B cell (primary cell): ENCODE measurements around the gene CNTNAP2. TPM values are rescaled to one million over a fixed set of nuclear protein-coding genes. Genes with fewer than 3 reads are reported as not detected.

Experiments
- ATAC-seq: fragments of 200-7000 bp; cut with Tn5 transposase; one replicate; pipeline ENCODE4 v1.10.0; 2021; ENCODE audit warnings: low read depth, mild to moderate bottlenecking, moderate number of reproducible peaks, moderate library complexity
- CTCF ChIA-PET: fragments of 350-600 bp; sonication (Branson Sonifier 250); formaldehyde crosslinking; loops from one replicate; lab custom pipeline; 2021; ENCODE audit warnings: antibody characterized with exemption, inconsistent platforms; lab: Charles Lee
- POLR2A ChIA-PET: fragments of 350-600 bp; sonication (Branson Sonifier 250); formaldehyde crosslinking; loops from one replicate; lab custom pipeline; 2021; ENCODE audit warnings: antibody characterized with exemption; lab: Charles Lee
- DNase-seq: peaks from one replicate; pipeline ENCODE4 v3.0.0; 2013
- H2AFZ ChIP-seq: 2 replicates; pipeline ENCODE4 v1.6.1; 2012; ENCODE audit warnings: mild to moderate bottlenecking, low read depth, low read length; ENCODE audit not compliant: insufficient read depth, poor library complexity, severe bottlenecking
- H3K27ac ChIP-seq, 2 donors: 1 replicate in 1 of 2; 2 replicates in 1 of 2; pipeline ENCODE4 v1.5.1; 2012 to 2013; ENCODE audit warnings: low read length in 2 of 2, mild to moderate bottlenecking in 2 of 2, moderate library complexity in 1 of 2
- H3K27me3 ChIP-seq, 4 experiments: fragments of 200-600 bp in 1 of 4; sonication (generic) in 1 of 4; replicated peaks in 1 of 4; 1 replicate in 2 of 4; 2 replicates in 2 of 4; pipeline versions ENCODE4 v1.6.1 to v1.7.0; 2013 to 2016; ENCODE audit warnings: low read length in 3 of 4, mild to moderate bottlenecking in 2 of 4, mixed read lengths in 1 of 4, moderate library complexity in 1 of 4; ENCODE audit not compliant: insufficient read depth in 4 of 4, control insufficient read depth in 3 of 4; ENCODE audit errors: control extremely low read depth in 1 of 4
- H3K36me3 ChIP-seq, 2 experiments: replicated peaks in 1 of 2; 1 replicate in 1 of 2; 2 replicates in 1 of 2; pipeline versions ENCODE4 v1.6.1 to v1.7.1; 2013; ENCODE audit warnings: low read length in 1 of 2; ENCODE audit not compliant: insufficient read depth in 2 of 2, control insufficient read depth in 1 of 2; ENCODE audit errors: control extremely low read depth in 1 of 2, extremely low read depth in 1 of 2
- H3K4me1 ChIP-seq, 2 donors: fragments of 200-600 bp in 1 of 2; sonication (generic) in 1 of 2; 1 replicate in 1 of 2; 2 replicates in 1 of 2; pipeline versions ENCODE4 v1.5.1 to v1.6.1; 2013 to 2017; ENCODE audit warnings: low read length in 2 of 2; ENCODE audit not compliant: control insufficient read depth in 2 of 2, insufficient read depth in 2 of 2
- H3K4me2 ChIP-seq: replicated peaks from 2 replicates; pipeline ENCODE3; 2012; ENCODE audit warnings: mild to moderate bottlenecking, low read depth, low read length; ENCODE audit not compliant: poor library complexity, severe bottlenecking
- H3K4me3 ChIP-seq, 5 experiments: fragments of 200-600 bp in 1 of 5; sonication (generic) in 1 of 5; 1 replicate in 3 of 5; 2 replicates in 2 of 5; pipeline versions ENCODE4 v1.5.1 to v1.7.0; 2011 to 2016; ENCODE audit warnings: low read length in 4 of 5, mild to moderate bottlenecking in 4 of 5, low read depth in 2 of 5, control low read depth in 1 of 5, moderate library complexity in 1 of 5; ENCODE audit not compliant: insufficient read depth in 1 of 5; ENCODE audit errors: control extremely low read depth in 1 of 5, extremely low read depth in 1 of 5
- H3K79me2 ChIP-seq: fragments of 200-600 bp; sonication (generic); one replicate; pipeline ENCODE4 v1.6.0; 2016; ENCODE audit warnings: low read length; ENCODE audit not compliant: control insufficient read depth, insufficient read depth
- H3K9ac ChIP-seq: fragments of 200-600 bp; sonication (generic); 2 replicates; pipeline ENCODE4 v1.6.1; 2017; ENCODE audit warnings: mild to moderate bottlenecking, low read length, moderate library complexity
- H3K9me3 ChIP-seq, 3 donors: one replicate each; pipeline versions ENCODE4 v1.6.1 to v1.7.1; 2013; ENCODE audit warnings: low read length in 2 of 3; ENCODE audit not compliant: control insufficient read depth in 2 of 3, insufficient read depth in 1 of 3; ENCODE audit errors: control extremely low read depth in 1 of 3
- H4K20me1 ChIP-seq: 2 replicates; pipeline ENCODE4 v1.6.0; 2012; ENCODE audit warnings: mild to moderate bottlenecking, low read length; ENCODE audit not compliant: insufficient read depth, control insufficient read depth, poor library complexity, severe bottlenecking
- H3K27ac Mint-ChIP-seq: one replicate; pipeline ENCODE4 v1.8.0; 2021; ENCODE audit warnings: mixed read lengths
- H3K27me3 Mint-ChIP-seq: one replicate; pipeline ENCODE4 v1.8.0; 2021; ENCODE audit warnings: mixed read lengths
- H3K4me1 Mint-ChIP-seq: one replicate; pipeline ENCODE4 v1.8.0; 2021; ENCODE audit warnings: mixed read lengths
- H3K4me3 Mint-ChIP-seq: one replicate; pipeline ENCODE4 v1.8.0; 2021; ENCODE audit warnings: mixed read lengths
- H3K9me3 Mint-ChIP-seq: one replicate; pipeline ENCODE4 v1.8.0; 2022; ENCODE audit warnings: mixed read lengths; ENCODE audit not compliant: insufficient read depth
- EZH2 ChIP-seq: IDR thresholded peaks from 2 replicates; pipeline ENCODE4 v1.6.1; 2012; ENCODE audit warnings: borderline replicate concordance, low read depth, mild to moderate bottlenecking, moderate library complexity, low read length; ENCODE audit not compliant: insufficient read depth, poor library complexity, severe bottlenecking
- WGBS: methylation state at CpG from one replicate; pipeline ENCODE4 v1.1.5; 2013; ENCODE audit warnings: missing lambda C conversion rate; ENCODE audit not compliant: insufficient coverage; 5-methylcytosine and 5-hydroxymethylcytosine counted together
- intact Hi-C: fragments of 100-400 bp; cut with micrococcal nuclease; formaldehyde crosslinking; loops from one replicate; pipeline ENCODE4 v1.10.0; 2022
- polyA plus RNA-seq: library from polyadenylated mRNA; depleted of rRNA; stranded (reverse); fragments of >200 nt; gene quantifications from 2 replicates; pipeline ENCODE4 v1.2.3, GENCODE V29; 2012
- total RNA-seq, 2 donors: library from RNA; stranded (reverse); fragments of 120-200 nt in 1 of 2; gene quantifications; 1 replicate in 1 of 2; 2 replicates in 1 of 2; pipeline versions ENCODE4 v1.2.3 to v1.2.4, GENCODE V29; 2013 to 2022
- TF ChIP-seq, protein P1 (sequence below): fragments of 200-600 bp; IDR thresholded peaks from one replicate; pipeline ENCODE4 v1.8.0; 2022; ENCODE audit warnings: antibody characterized with exemption, mild to moderate bottlenecking

CNTNAP2 gene
- total and polyA plus RNA-seq, 2 donors (not counting 1 experiment from before 2014, with no cell fraction given) = 7.4 to 16.6 TPM

DNA sequence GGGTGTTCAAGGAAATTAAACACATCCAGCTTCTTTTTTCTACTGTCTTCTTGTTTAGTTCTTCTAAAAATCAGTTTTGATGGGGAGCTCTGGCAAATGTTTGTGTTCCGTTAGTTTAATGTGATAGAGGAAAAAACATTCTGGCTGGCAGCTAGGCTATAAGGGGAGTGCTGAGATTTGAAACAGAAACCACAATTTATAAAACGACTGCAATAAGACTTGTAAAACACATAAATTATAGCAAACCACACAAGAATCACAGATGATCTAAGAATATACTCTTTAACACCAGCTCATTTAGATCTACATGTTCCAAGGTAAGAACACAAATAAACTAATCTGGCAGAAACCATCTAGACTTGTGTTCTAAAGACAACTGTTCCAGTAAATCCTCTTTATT lies 425.5 kb downstream of the CNTNAP2 start:
- no peak for ATAC-seq
- Histone ChIP-seq H3K36me3 (no peaks in the 10 kb centered on the region), H3K27ac (no peak overlapping the region), H3K79me2 (no peaks in the 10 kb centered on the region), H3K4me2 (no peak overlapping the region), H3K4me1 (no peaks in the 10 kb centered on the region), H3K9ac (no peak overlapping the region), H3K9me3 (no peaks in the 10 kb centered on the region), H4K20me1 (no peaks in the 10 kb centered on the region), H2AFZ (no peak overlapping the region), H3K4me3 (no peak overlapping the region), H3K27me3 (no peaks in the 10 kb centered on the region)
- ChIA-PET CTCF (no interaction called here), POLR2A (no interaction called here)
- H3K9me3 Mint-ChIP-seq = no peaks in the 10 kb centered on the region
- H3K4me1 Mint-ChIP-seq = no peaks in the 10 kb centered on the region
- H3K27me3 Mint-ChIP-seq = no peaks in the 10 kb centered on the region
- TF ChIP-seq, protein P1, sequence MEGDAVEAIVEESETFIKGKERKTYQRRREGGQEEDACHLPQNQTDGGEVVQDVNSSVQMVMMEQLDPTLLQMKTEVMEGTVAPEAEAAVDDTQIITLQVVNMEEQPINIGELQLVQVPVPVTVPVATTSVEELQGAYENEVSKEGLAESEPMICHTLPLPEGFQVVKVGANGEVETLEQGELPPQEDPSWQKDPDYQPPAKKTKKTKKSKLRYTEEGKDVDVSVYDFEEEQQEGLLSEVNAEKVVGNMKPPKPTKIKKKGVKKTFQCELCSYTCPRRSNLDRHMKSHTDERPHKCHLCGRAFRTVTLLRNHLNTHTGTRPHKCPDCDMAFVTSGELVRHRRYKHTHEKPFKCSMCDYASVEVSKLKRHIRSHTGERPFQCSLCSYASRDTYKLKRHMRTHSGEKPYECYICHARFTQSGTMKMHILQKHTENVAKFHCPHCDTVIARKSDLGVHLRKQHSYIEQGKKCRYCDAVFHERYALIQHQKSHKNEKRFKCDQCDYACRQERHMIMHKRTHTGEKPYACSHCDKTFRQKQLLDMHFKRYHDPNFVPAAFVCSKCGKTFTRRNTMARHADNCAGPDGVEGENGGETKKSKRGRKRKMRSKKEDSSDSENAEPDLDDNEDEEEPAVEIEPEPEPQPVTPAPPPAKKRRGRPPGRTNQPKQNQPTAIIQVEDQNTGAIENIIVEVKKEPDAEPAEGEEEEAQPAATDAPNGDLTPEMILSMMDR = no peak
- TF ChIP-seq EZH2 = no peak
- no peak overlapping the region for H3K4me3 Mint-ChIP-seq
- 0% methylated on average over 1 of the region's 2 CpGs for WGBS
- intact Hi-C loops = no loop called here
- DNase-seq = no peak
- H3K27ac Mint-ChIP-seq = no peak overlapping the region

DNA sequence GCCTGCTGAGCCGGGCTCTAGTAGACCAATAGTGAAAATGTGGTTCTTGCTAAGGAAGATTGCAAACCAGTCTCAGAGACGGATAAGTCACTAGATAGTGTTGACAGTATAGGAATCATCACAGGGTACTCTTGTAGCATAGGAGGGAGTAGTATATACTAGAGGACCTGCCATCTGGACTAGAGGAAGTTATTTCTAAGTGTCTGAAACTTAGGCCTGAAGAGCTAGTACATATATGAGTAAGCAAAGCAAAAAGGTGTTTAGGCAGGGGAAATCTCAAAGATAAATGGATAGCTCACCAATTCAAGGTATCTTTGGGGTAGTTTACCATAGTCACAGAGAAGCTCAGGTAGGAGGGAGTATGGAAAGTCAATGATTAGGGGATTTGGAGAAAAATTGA lies 428.1 kb downstream of the CNTNAP2 start:
- Mint-ChIP-seq H3K27me3 (no peaks in the 10 kb centered on the region), H3K9me3 (peaks cover 7% of the 10 kb centered on the region), H3K4me3 (no peak overlapping the region), H3K27ac (no peak overlapping the region), H3K4me1 (no peaks in the 10 kb centered on the region)
- Histone ChIP-seq H2AFZ (no peak overlapping the region), H3K27me3 (no peaks in the 10 kb centered on the region), H3K27ac (no peak overlapping the region), H3K4me3 (no peak overlapping the region), H3K4me1 (no peaks in the 10 kb centered on the region), H3K9ac (no peak overlapping the region), H3K36me3 (no peaks in the 10 kb centered on the region), H3K9me3 (no peaks in the 10 kb centered on the region), H4K20me1 (no peaks in the 10 kb centered on the region), H3K79me2 (no peaks in the 10 kb centered on the region), H3K4me2 (no peak overlapping the region)
- no peak for ATAC-seq
- TF ChIP-seq, protein P1 = no peak
- no peak for TF ChIP-seq EZH2
- ChIA-PET POLR2A (no interaction called here), CTCF (no interaction called here)
- intact Hi-C loops = no loop called here
- 82% methylated on average over 2 of the region's 2 CpGs for WGBS
- DNase-seq = no peak
